HS-27A (cell line): ENCODE data around the gene GNG2.

Experiments used
- DNase-seq: peaks from one replicate; pipeline ENCODE4 v3.0.0-alpha.2; 2012; ENCODE audit warnings: low read depth, missing footprints

The GNG2 gene

DNA sequence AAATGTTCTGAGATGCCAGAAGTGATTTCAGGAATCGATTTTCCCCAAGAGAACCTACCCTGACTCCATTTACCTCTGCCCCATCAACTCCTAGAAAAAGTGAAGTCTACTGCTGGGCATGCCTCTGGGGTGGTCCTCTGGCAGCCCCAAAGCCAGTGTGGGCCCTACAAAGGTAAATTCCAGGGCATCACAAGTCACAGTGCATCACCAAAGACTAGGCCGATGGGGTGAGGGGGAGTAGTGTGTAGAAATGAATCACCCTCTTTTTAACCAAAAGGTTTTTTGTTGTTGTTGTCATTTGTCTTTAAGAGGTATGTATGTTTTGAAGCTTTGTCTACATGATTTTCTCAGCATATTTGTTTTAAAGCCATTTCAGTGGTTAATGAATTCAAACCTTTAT is 82.6 kb downstream of the GNG2 start:
- DNase-seq, result no peak

DNA sequence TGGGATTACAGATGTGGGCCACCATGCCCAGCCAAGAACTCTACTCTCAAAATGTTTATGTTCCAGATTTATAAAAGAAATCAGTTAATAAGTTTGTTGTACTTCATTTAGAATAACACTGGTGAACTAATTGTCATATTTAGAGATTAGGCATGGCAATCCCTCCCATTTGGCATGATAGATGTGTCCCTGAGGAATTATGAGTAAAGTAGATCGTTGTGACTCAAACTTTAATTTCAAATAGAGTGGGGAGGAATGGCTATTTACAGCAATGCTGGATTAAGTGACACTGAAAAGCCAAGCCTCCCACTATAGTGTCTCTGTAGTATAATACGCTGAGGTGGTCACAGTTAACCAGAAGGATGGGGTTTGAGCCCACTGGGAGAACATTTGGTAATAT is 89.6 kb downstream of the GNG2 start:
- DNase-seq, result no peak

DNA sequence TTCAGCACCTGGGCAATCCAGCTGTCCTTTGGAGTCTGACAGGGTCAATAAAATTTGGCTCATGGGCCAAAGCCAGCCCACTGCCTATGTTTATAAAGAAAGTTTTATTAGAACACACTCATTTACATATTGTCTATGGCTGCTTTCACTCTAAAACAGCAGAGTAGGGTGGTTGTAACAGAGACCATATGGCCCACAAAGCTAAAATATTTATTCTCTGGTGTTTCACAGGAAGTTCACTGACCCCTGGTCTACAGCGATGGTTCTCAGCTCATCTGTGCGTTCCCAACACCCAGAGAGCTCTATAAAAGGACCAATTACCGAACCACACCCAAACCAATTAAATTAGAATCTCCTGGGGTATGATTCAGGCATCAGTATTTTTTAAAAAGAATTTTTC is 91.2 kb downstream of the GNG2 start:
- no peak for DNase-seq

DNA sequence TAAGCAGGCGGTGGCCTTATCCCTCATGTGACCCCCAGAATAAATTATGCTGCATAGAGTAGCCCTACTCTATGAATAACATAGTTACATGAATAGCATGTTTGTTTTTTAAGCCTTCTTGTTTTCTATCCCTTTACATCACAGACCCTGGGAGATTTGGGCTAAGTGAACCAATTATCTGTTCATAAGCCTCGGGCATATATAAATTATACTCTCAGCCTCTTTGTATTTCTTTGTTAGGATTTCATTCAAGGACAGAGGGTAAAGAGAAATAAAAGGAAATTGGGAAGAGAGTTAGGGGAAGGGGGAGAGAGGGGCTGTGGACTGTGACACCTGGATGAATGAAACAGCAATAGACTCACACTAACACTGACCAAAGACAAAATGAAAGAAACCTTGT is 93.6 kb downstream of the GNG2 start:
- no peak for DNase-seq

DNA sequence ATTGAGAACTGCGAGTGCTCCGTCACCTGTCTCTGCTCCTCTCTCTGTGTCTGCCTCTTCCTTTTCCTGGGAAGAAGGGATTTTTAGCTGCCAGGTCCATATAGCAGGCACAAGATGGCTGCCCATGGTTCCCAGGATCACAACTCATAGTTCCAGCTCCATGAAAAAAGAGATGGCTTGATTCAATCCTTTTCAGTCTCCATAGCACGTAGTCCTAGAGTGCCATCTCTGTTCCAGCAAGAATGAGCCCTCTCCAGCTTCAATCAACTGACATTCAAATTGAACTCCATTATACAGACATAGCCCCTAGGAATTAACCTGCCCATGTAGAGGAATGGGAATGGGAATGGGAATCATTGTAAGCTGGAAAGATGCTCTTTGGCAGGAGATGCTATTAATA is 94.2 kb downstream of the GNG2 start:
- DNase-seq, result no peak

DNA sequence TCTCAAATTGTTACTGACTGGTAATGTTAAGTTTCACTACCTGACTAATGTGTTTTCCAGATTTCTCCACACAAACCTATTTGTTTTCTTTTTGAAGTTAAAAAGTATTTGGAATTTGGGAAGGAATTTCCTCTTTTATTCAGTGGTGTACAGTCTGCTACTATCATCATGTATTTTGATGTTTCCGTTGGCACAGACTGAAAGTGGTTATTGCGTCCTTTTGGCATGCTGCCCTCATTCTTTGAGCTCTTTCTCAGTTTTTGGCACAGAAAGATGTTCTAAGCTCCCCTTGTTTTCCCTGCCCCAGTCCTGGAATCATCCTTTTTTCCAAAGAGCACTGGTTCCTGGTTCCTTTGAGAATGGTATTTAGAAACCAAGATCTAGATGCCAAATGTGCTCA is 97.5 kb downstream of the GNG2 start:
- peak; percentile 38 for DNase-seq

DNA sequence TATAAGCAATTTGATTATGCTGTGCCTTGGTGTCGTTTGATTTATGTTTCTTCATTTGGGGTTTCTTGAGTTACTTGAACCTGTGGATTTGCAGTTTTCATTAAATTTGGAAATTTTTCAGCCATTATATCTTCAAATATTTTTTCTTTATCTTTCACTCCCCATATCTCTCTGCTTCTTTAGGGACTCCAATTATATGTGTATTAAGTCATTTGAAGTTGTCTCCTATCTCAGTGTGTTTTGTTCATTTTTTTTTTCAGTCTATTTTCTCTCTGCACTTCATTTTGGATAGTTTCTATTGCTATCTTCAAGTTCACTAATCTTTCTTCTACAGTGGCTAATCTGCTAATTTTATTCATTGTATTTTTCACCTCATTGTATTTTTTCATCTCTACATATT is 99.5 kb downstream of the GNG2 start:
- no peak for DNase-seq

DNA sequence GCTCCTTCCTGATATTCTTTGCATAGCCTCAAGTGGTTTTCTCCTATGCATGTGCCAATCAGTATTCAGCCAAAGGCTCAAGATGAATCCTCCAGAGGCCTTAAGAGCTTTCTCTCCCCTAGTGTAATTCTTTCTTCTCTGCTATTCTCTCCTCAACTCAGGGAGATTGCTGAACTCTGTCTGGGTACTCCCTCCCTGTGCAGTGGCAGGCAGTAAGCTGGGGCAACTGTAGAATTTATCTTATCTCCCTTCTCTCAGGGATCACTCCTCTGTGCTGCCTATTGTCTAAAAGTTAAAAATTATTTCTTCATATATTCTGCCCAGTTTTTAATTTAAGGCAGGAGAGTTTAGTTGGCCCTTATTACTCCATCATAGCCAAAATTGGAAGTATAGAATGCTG is 100.5 kb downstream of the GNG2 start:
- no peak for DNase-seq

DNA sequence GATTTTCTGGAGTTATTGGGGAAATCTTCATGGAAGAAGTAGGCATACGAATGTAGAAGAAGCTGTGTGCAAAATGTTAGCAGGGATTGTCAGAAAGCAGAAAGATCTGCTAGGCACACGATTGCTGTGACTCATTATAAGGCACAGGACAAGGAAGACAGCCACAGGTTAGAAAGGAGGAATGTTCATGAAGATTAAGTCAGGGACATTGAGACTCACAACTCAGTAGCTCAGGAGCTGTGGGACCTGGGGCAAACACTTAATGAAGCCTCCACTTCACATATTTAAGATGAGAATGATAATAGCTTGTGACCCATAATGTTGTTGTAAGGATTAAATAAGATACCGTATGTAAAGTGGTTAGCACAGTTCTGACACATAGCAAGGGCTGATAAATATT is 102.3 kb downstream of the GNG2 start:
- no peak for DNase-seq

DNA sequence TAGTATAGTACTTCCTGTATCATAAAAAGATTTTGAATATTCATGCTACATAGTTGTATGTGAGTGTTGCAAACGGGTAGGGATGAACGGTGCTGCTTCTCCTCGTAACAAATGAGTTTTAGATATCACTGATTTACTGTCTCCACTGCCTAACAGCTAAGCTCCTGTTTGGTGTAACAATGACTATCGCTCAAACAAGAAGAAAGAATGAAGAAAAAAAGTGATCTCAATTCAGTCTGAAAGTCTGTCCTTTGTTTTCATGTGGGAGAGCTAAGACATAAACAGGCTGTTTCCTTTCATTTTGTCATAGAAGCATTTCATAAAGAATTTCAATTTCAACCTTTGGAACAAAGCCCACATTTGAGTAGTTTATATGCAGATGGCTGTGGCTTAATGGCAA is 102.9 kb downstream of the GNG2 start:
- no peak for DNase-seq

DNA sequence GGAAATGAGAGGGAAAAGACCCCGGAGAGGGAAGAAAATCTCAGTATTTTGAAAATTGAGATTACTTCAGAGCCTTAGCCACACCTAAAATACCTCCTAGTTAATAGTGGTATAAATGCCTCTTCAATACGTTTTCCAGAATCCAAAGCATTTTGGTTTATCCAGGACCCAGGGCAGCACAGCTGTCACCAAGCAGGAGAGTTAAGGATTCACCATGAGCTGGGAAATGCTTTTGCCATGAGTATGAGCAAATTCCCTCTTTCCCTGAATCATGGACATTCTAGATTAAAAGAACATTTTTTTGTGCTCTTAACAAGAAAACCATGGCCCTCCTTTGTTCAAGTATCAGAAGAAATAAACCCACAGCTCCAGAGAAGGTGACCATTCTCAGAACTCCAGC is 107.1 kb downstream of the GNG2 start:
- no peak for DNase-seq

DNA sequence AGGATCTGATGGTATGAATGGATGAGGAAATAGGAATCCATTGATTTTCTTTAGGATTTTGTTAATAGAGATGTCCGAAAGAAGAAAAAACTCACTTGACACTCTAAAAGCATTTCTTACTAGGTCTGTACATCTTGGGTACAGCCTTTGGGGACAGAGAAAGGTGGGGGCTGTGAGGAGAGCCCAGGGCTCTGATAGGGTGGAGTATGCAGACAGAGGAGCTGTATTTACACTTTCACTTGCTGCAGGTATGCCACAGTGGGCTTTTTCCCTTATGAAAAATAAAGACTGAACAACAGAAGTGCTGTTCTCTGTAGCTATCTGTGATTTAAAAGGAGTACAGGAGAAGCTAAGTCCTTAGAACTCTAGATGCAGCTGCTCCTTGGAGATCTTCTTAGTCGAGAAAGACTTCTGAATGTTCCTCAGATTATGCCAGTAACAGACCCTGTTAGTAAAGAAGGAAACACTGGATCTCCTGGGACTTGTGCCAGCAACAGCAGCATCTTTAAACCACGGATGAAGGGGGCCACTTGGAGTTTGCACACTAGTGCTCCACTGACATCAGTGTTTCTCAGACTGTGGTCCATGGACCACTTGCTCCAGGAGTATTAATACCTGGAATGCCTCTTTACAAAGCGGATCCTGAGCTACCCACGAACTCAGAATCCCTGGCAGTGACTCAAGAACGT is 109.6 kb downstream of the GNG2 start:
- no peak for DNase-seq

DNA sequence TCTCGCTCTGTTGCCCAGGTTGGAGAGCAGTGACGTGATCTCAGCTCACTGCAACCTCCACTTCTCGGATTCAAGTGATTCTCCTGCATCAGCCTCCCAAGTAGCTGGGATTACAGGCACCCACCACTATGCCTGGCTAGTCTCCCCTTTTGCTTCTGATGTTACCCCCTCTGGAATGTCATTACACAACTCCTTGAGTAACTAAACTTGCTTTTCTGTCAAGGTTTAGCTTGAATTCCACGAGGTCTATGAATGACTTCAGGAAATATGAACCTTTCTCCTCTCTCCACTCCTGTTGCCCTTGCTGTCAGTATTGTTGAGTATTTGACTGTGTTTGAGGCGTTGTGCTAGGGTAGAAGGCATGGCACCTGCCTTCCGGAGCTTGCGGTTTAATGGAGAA is 112.2 kb downstream of the GNG2 start:
- no peak for DNase-seq

DNA sequence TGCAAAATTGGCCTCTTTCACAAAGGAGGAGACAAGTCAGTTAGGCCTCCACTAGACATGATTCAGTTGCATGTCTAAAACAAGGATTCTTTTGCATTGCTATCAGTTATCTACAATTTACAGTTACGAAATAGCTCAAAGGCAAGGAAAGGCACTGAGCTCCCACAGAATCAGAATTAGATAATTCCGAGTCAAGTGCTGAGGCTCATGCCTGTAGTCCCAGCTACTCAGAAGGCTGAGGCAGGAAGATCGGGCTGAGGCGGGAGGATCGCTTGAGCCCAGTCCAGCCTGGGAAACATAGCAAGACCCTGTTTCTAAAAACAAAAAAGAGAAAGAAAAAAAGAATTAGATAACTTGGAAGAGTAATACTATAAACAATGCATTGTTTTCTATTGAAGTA is 116.7 kb downstream of the GNG2 start:
- DNase-seq, result no peak

DNA sequence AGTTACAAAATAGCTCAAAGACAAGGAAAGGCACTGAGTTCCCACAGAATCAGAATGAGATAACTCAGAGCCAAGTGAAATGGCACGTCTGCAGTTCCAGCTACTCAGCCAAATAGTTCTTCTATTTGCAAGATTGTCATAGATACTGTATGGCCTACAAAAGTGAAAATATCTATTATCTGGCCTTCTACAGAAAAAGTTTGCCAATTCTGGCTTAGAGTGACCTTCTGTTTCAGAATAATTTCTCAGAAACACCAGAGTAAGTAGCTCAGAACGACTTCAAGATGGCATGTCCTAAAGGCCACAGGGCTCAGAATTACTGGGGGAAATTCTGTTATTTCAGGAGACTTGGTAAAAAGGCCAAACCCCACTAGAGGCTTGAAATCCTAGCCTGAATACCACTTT is 118.3 kb downstream of the GNG2 start:
- DNase-seq, result no peak

DNA sequence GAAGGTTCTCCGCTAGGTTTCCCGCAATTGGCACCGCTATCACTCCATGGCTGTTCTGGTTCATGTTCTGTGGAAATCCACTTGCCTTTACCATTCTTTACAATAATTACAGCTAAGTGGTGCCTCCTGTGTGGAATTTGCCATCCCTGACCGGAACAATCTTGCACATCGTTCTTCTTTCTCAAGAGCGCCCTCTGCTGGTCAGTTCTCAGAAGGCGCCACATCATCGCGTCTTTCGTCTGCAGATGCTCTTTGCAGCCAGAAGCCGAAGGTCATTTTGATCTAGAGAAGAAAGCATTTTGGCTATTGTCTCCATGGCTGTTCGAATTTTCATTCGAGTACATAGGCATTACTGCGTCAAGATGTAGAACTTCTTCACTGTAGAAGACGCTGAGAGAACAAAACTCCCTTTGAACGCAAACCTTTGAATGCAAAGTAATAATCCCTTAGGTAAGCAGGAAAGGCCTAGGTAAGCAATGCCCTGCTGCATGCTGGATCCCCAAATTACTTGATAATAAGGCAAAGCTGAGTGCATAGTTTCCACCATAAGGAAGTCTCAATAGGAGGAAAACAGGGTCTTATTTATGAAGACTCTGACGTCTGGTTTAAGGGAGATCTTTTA is 118.8 kb downstream of the GNG2 start:
- DNase-seq, result peak; percentile 35

DNA sequence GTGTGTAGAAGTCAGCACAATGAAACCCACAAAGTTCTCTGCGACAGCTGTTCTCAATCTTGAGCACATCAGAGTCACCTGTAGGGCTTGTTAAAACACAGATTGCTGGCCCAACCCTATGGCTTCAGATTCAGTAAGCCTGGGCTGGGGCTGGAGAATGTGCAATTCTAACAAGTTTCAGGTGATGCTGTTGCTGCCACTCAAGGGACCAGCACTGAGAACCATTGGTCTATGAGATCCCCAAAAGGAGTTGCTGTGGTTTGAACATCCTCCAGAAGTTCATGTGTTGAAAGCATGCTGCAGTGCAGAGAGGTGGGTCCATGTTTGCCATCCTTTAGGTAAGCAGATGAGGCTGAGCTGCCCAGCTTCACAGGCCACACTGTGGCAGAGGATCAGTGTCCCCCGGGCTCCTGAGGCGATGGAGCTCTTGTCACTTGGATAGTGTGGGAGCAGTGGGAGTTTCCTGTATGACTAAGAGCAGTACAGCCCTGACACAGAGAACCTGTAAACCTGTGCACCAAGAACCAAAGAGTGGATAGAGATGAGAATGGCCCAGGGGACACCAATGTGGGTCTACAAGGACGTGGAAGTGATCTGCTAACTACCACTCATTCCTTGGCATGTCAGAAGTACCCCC is 120.9 kb downstream of the GNG2 start:
- no peak for DNase-seq

DNA sequence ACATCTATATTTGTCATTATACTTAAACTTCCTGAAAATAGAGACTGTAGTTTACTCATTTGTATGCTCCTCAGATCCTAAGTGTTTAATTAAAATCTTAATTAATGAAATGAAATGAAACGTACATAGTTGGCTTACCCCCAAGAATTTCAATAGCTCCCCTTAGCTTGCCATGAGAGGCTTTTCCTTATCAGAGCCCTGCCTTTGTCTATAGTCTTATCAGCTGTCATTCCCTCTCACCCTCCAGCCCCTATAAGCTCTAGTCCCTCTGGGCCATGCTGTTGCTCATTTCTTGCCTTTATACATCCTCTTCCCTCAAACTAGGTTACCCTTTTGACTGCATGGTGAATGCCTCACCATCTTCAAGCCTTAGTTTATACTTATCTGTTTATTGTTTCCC is 127.8 kb downstream of the GNG2 start:
- DNase-seq, result no peak

DNA sequence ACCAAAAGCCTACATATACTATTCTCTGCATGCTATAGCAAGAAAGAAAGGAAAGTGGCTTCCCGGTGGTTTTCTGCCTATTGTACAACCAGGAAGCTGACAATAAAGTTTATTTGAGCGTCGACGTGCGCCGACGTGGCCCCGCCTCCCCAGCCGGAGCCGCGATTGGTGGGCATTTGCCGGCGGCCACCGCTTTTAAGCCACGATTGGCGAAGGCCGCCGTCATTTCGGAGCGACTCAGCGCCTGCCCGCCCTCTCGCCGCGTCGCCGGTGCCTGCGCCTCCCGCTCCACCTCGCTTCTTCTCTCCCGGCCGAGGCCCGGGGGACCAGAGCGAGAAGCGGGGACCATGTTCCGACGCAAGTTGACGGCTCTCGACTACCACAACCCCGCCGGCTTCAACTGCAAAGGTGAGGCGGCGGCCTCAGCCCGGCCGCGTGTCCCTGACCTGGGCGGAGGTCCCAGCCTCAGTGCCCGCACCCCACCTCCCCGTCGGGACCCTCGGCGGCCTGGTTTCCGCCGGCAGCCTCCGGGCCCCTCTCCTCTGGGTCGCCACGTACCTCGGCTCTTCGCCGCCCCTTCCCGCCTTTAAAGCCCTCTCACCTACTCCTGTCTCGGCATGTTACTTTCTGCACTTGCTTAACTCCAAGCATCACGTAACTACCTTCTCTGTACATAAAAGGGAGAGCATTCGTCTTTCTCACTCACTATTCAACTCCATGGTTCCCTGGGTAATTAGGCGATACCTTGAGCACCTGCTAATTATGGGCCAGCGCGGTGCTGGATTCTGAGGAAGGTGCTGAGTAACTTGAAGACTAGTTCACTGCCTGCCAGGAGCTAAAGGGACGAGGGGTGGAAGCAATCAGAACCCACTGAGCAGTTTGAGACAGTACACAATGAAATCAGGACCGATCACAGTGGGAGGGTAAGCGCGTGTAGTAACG is 129.2 kb downstream of the GNG2 start, which contains the start of gene RTRAF:
Gene RTRAF (plus strand): TSS at position 254 of the 942 bp plus-strand sequence. CDS start 94 bp downstream, at position 348.
- DNase-seq, result peak; percentile 66

DNA sequence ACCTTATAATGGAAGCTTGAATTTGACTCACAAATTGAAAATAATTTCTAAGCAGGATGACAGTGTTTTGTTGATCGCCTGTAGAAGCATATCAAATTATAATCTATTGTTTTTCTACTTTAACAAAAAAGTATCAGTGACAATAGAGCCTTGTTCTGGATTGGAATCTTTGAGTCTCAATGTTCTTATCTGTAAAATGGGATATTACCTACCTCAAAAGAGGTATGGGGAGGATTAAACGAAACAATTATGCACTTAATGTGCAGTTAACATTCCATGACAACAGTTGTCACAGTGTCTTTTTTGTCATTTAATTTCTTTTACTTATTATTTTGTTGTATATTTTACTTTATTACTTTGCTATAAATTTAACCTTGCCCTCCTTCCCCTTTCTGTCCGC is 130.1 kb downstream of the GNG2 start:
- no peak for DNase-seq

DNA sequence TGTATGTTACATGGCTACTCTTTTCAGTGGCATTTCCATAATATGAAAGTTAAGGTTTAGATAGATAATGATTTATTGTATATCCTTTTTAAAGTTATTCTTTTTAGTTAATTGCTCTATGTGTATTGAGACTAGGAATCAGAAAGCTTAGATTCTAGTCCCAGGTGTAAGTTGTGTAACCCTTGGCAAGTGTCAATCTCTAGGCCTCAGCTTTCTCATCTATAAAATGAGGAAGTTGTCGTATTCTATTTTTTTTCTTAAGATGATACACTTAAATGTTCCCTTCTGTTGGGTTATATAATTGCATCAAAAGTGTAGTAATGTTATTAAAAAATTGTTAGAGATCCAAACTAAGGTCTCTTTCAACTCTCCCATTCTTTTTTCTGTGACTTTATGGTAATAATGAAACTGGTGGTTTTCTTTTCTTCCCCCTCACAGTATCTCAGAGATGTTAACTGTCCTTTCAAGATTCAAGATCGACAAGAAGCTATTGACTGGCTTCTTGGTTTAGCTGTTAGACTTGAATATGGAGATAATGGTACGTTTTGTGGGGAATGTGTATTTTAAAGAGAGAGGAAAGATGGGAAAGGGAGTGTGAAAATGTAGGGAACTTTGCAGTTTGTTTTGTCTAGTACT is 133.0 kb downstream of the GNG2 start:
- DNase-seq, result no peak

DNA sequence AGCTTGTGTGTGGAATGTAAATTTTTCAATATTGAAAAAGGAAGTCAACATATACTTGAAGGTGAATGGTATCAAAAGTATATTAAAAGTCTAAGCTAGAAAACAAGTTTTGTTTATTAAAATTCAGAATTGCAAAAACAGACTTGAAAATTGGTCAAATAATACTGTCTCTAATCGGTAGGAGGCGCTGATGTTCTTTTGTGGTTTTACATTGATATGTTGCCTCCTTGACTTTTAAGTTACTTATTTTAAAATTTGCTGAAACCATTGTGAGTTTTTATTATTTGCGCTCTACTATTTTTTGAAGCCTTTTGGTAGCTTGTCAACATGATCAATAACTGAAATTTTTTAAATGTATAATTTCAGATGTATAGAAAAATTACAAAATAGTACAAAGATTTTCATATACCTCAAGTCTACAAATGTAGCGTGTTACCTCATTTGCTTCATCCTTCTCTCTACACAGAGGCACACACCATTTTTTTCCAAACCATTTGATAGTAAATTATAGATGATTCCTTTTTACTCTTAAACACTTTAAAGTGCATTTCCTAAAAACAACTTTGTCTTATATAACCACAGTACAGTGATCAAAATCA is 135.8 kb downstream of the GNG2 start:
- peak; percentile 29 for DNase-seq
